Type B pancreatic cell (in vitro differentiated cells): ENCODE measurements around the gene NANP. TPM values are rescaled to one million over a fixed set of nuclear protein-coding genes. Genes with fewer than 3 reads are reported as not detected.
"Not testable (repeated sequence)": the region's sequence is repeated elsewhere in the genome, so short reads cannot be mapped to it uniquely, and the experiment has no call there.

Source experiments
- DNase-seq: peaks from one replicate; pipeline ENCODE4 v3.0.0; 2021; ENCODE audit warnings: mixed read lengths; ENCODE audit not compliant: unreplicated experiment; ENCODE audit errors: extremely low spot score
- H3K27ac Mint-ChIP-seq: 2 replicates; pipeline ENCODE4 v1.8.0; 2021; ENCODE audit warnings: mild to moderate bottlenecking, mixed read lengths
- H3K27me3 Mint-ChIP-seq: 2 replicates; pipeline ENCODE4 v1.8.0; 2021; ENCODE audit warnings: mixed read lengths
- H3K36me3 Mint-ChIP-seq: 2 replicates; pipeline ENCODE4 v1.8.0; 2021; ENCODE audit warnings: mixed read lengths
- H3K4me1 Mint-ChIP-seq: one replicate; pipeline ENCODE4 v1.8.0; 2021; ENCODE audit warnings: mixed read lengths; ENCODE audit not compliant: unreplicated experiment
- H3K4me3 Mint-ChIP-seq: 2 replicates; pipeline ENCODE4 v1.8.0; 2021; ENCODE audit warnings: mild to moderate bottlenecking, mixed read lengths
- H3K9me3 Mint-ChIP-seq: 2 replicates; pipeline ENCODE4 v1.8.0; 2021; ENCODE audit warnings: mixed read lengths
- CTCF ChIP-seq: fragments of 200-600 bp; sonication (generic); conservative IDR thresholded peaks from 2 replicates; pipeline ENCODE4 v1.5.0; 2021; ENCODE audit warnings: antibody characterized with exemption, mild to moderate bottlenecking
- total RNA-seq: library from RNA; stranded (reverse); gene quantifications from 2 replicates; pipeline ENCODE4 v1.2.1, GENCODE V29; 2021; ENCODE audit warnings: low replicate concordance

Gene NANP
- total RNA-seq, 1 donor from 2014 or later = 6.3 TPM

DNA sequence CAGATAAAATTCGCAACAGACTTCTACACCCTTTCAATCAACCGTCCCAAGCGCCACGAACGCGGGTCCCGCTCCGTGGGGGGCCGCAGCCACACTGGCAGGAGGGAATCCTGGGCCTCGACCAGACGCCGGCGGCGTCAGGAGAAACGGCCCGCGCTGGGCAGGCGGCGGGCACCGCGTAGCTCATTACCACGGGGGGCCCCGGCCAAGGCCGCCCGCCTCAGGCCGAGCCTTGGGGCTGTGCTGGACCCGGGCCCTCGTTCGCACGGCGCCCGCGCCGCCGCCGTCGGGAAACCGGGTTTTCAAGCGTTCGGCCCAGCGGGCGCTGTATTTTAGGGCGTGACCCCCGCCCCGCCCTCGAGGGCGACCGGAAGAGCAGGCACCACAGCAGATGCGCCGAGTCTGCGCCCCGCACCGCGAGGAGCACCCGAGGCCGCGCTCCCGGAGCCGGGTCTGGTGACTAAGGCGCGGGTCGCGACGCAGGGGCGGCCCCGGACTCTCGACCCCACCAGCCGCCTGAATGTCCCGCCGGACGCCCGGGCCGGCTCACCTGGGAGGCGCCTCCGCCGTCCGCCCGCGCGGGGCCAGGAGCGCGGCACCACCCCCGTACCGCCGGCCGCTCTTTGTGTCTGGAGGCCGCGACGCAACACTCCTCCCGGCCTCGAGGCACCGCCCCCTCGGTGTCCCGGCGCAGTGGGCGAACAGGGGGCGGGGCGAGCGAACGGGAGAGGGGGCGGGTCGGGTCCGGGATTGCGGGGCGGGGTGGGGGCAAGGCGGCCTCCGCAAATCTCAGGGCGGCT lies 38.7 kb downstream of the NANP start, which contains the start of gene NINL:
Gene NINL (minus strand): TSS at position 627 of the 800 bp plus-strand sequence. CDS start 58,944 bp downstream, outside the sequence.
- peak within 1 kb of the TSS; percentile 94 for H3K4me3 Mint-ChIP-seq
- H3K9me3 Mint-ChIP-seq = no peaks in the 10 kb centered on the region
- H3K27me3 Mint-ChIP-seq = no peaks in the 10 kb centered on the region
- DNase-seq = peak; percentile 88
- no peak for TF ChIP-seq CTCF
- peaks cover 26% of the 10 kb centered on the region for H3K4me1 Mint-ChIP-seq
- peaks cover 23% of the 10 kb centered on the region for H3K36me3 Mint-ChIP-seq
- peak within 1 kb of the TSS; percentile 90 for H3K27ac Mint-ChIP-seq

DNA sequence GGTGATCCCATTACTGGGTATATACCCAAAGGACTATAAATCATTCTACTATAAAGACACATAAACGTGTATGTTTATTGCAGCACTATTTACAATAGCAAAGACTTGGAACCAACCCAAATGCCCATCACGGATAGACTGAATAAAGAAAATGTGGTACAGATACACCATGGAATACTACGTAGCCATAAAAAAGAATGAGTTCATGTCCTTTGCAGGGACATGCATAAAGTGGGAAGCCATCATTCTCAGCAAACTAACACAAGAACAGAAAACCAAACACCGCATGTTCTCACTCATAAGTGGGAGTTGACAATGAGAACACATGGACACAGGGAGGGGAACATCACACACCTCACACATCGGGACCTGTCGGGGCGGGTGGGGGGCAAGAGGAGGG lies 40.2 kb downstream of the NANP start:
- H3K27ac Mint-ChIP-seq = peak overlapping the region; percentile 24
- H3K4me3 Mint-ChIP-seq = peak overlapping the region; percentile 86
- not testable (repeated sequence) for DNase-seq, H3K9me3 Mint-ChIP-seq, H3K27me3 Mint-ChIP-seq
- peaks cover 37% of the 10 kb centered on the region for H3K4me1 Mint-ChIP-seq
- H3K36me3 Mint-ChIP-seq = peaks cover 28% of the 10 kb centered on the region

DNA sequence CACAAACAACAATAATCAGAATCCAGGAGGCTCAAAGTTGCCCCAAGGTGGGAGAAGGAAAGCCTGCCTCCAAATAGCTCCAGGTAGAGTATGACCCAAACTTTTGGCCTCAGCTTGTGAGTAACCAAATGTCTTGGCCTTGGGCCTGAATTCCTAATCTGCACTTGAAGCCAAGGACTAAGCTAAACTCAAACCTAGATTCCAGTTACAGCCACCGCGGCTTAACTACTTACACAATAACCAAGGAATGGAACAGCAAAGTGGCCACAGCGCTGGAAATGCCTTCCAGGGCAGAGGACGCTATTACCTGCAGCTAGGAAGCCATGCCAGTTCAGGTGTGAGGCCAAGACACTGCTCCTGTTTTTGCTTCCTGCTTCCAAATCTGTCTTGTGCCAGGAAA lies 43.1 kb downstream of the NANP start:
- Mint-ChIP-seq H3K36me3 (peaks cover 31% of the 10 kb centered on the region), H3K9me3 (no peaks in the 10 kb centered on the region), H3K27me3 (no peaks in the 10 kb centered on the region), H3K27ac (no peak overlapping the region), H3K4me3 (no peak overlapping the region), H3K4me1 (peaks cover 41% of the 10 kb centered on the region)
- no peak for TF ChIP-seq CTCF
- DNase-seq = no peak

- no peaks in the 10 kb centered on the region for H3K27me3 Mint-ChIP-seq
- peak overlapping the region; percentile 31 for H3K4me3 Mint-ChIP-seq
- H3K4me1 Mint-ChIP-seq = peaks cover 45% of the 10 kb centered on the region
- DNase-seq = no peak
- H3K9me3 Mint-ChIP-seq = no peaks in the 10 kb centered on the region
- H3K27ac Mint-ChIP-seq = peak overlapping the region; percentile 61
- TF ChIP-seq CTCF = no peak
- H3K36me3 Mint-ChIP-seq = peaks cover 33% of the 10 kb centered on the region
Observed at GRCh38 chr20:25579081-25579770, 44.6 kb downstream of the NANP start.

- peaks cover 51% of the 10 kb centered on the region for H3K4me1 Mint-ChIP-seq
- no peak overlapping the region for H3K27ac Mint-ChIP-seq
- H3K9me3 Mint-ChIP-seq = no peaks in the 10 kb centered on the region
- no peak for DNase-seq
- TF ChIP-seq CTCF = no peak
- H3K4me3 Mint-ChIP-seq = no peak overlapping the region
- H3K27me3 Mint-ChIP-seq = no peaks in the 10 kb centered on the region
- peaks cover 26% of the 10 kb centered on the region for H3K36me3 Mint-ChIP-seq
Observed at GRCh38 chr20:25576783-25577530, 46.9 kb downstream of the NANP start.
